Measurements from ENCODE around the gene TOR2A. TPM values are rescaled to one million over a fixed set of nuclear protein-coding genes. Genes with fewer than 3 reads are reported as not detected.

TOR2A gene
- total and polyA plus RNA-seq, 7 experiments from 2014 or later: 9.5 to 22.3 (median 16.6) TPM

GRCh38 chr9:127693697-127694096 lies 41.4 kb downstream of the TOR2A start:
- intact Hi-C loops (cut with micrococcal nuclease): no loop called here
- ChIA-PET POLR2A (interaction anchor here (0.6 kb wide), 1 partner anchor 28 kb away, joined by 3 read pairs; no protein-coding TSS in a partner anchor), CTCF (no interaction called here)
- ATAC-seq: no peak
- no peaks in the 10 kb centered on the region for H3K27me3 ChIP-seq (ENCODE audit: control insufficient read depth in 2 of 2, insufficient read depth in 2 of 2, low read length in 2 of 2)
- no peak for DNase-seq
- H3K9me3 ChIP-seq (ENCODE audit: control insufficient read depth in 2 of 3, low read length in 3 of 3): no peaks in the 10 kb centered on the region
- H3K4me3 Mint-ChIP-seq: no peak overlapping the region
- H3K9me3 Mint-ChIP-seq: no peaks in the 10 kb centered on the region
- no peak overlapping the region for H3K4me3 ChIP-seq (ENCODE audit: low read length)
- no peak overlapping the region for H3K27ac Mint-ChIP-seq
- H3K4me1 Mint-ChIP-seq: peaks cover 0 to 7% (median 0%) of the 10 kb centered on the region in 7 donors
- peaks cover 0 to 12% (median 0%) of the 10 kb centered on the region in 5 donors for H3K36me3 Mint-ChIP-seq
- no peaks in the 10 kb centered on the region for H3K4me1 ChIP-seq (ENCODE audit: control insufficient read depth in 2 of 2, insufficient read depth in 2 of 2, low read length in 2 of 2)
- H3K27me3 Mint-ChIP-seq: peaks cover 0 to 2% (median 0%) of the 10 kb centered on the region in 5 donors
- H3K36me3 ChIP-seq (ENCODE audit: control insufficient read depth in 2 of 3, insufficient read depth in 3 of 3, low read length in 3 of 3): no peaks in the 10 kb centered on the region
- no peak overlapping the region for H3K27ac ChIP-seq (ENCODE audit: low read depth, low read length)

DNA sequence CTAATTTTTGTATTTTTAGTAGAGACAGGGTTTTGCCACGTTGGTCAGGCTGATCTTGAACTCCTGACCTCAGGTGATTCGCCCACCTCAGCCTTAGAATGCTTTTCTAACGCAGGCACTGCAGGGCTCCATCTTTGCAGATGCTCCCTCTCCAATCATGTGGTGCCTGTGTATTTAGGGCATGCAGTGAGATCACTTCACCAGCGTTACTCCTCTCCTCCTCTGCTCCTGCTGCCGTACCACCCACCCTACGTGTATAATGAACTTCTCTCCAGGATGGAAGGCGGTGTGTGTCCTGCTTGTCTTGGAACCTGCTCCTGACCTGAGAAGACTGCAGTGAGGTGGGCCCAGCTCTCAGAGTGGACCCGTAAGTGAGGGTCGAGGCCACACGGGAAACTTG lies 42.0 kb downstream of the TOR2A start:
- ChIA-PET CTCF (no interaction called here), POLR2A (interaction anchor here (0.6 kb wide), 1 partner anchor 29 kb away, joined by 3 read pairs; no protein-coding TSS in a partner anchor)
- no peak overlapping the region for H3K27ac ChIP-seq (ENCODE audit: low read depth, low read length)
- Mint-ChIP-seq H3K9me3 (no peaks in the 10 kb centered on the region), H3K4me1 (peaks cover 0 to 7% (median 0%) of the 10 kb centered on the region in 7 donors), H3K27ac (no peak overlapping the region), H3K4me3 (no peak overlapping the region), H3K27me3 (peaks cover 0 to under 1% (median 0%) of the 10 kb centered on the region in 5 donors), H3K36me3 (peaks cover 0 to 12% (median 0%) of the 10 kb centered on the region in 5 donors)
- no peaks in the 10 kb centered on the region for H3K36me3 ChIP-seq (ENCODE audit: control insufficient read depth in 2 of 3, insufficient read depth in 3 of 3, low read length in 3 of 3)
- no peaks in the 10 kb centered on the region for H3K27me3 ChIP-seq (ENCODE audit: control insufficient read depth in 2 of 2, insufficient read depth in 2 of 2, low read length in 2 of 2)
- H3K4me1 ChIP-seq (ENCODE audit: control insufficient read depth in 2 of 2, insufficient read depth in 2 of 2, low read length in 2 of 2): no peaks in the 10 kb centered on the region
- ATAC-seq (no peak), DNase-seq (no peak)
- H3K4me3 ChIP-seq (ENCODE audit: low read length): no peak overlapping the region
- intact Hi-C loops (cut with micrococcal nuclease): no loop called here
- H3K9me3 ChIP-seq (ENCODE audit: control insufficient read depth in 2 of 3, low read length in 3 of 3): no peaks in the 10 kb centered on the region

DNA sequence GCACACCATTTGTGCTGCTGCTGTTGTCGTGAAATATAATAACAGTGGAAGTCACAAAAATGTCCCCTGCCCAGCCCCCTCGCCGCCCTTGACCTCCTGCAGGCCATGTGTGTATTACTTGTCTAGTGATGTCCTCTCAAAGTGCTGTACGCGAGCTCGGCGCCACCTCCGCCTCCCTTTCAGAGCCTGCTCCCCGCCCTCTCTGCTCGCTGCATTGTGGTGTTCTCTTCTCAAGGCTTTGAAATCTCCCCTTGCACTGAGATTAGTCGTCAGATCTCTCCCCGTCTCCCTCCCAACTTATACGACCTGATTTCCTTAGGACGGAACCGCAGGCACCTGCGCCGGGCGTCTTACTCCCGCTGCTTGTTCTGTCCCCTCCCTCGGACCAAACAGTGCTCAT lies 43.0 kb downstream of the TOR2A start:
- ATAC-seq (no peak), DNase-seq (no peak)
- peaks cover 0 to 7% (median 0%) of the 10 kb centered on the region in 7 donors for H3K4me1 Mint-ChIP-seq
- CTCF ChIA-PET: interaction anchor here (0.6 to 1.4 kb wide), 2 partner anchors 229 to 280 kb away, joined by 3 to 4 read pairs; no protein-coding TSS in a partner anchor
- H3K9me3 ChIP-seq (ENCODE audit: control insufficient read depth in 2 of 3, low read length in 3 of 3): no peaks in the 10 kb centered on the region
- H3K4me3 Mint-ChIP-seq: no peak overlapping the region
- H3K4me3 ChIP-seq (ENCODE audit: low read length): no peak overlapping the region
- H3K27ac ChIP-seq (ENCODE audit: low read depth, low read length): no peak overlapping the region
- POLR2A ChIA-PET: no interaction called here
- peaks cover 0 to 12% (median 0%) of the 10 kb centered on the region in 5 donors for H3K36me3 Mint-ChIP-seq
- no peaks in the 10 kb centered on the region for H3K27me3 ChIP-seq (ENCODE audit: control insufficient read depth in 2 of 2, insufficient read depth in 2 of 2, low read length in 2 of 2)
- no peaks in the 10 kb centered on the region for H3K27me3 Mint-ChIP-seq
- intact Hi-C loops (cut with micrococcal nuclease): no loop called here
- H3K27ac Mint-ChIP-seq: peak overlapping the region in 1 of 9 donors; percentile 57
- no peaks in the 10 kb centered on the region for H3K36me3 ChIP-seq (ENCODE audit: control insufficient read depth in 2 of 3, insufficient read depth in 3 of 3, low read length in 3 of 3)
- no peaks in the 10 kb centered on the region for H3K4me1 ChIP-seq (ENCODE audit: control insufficient read depth in 2 of 2, insufficient read depth in 2 of 2, low read length in 2 of 2)
- H3K9me3 Mint-ChIP-seq: no peaks in the 10 kb centered on the region

GRCh38 chr9:127690735-127691134 lies 44.4 kb downstream of the TOR2A start:
- no peaks in the 10 kb centered on the region for H3K27me3 ChIP-seq (ENCODE audit: control insufficient read depth in 2 of 2, insufficient read depth in 2 of 2, low read length in 2 of 2)
- peaks cover 0 to 7% (median 0%) of the 10 kb centered on the region in 7 donors for H3K4me1 Mint-ChIP-seq
- ChIA-PET POLR2A (interaction anchor here (0.6 kb wide), 1 partner anchor 31 kb away, joined by 4 read pairs; no protein-coding TSS in a partner anchor), CTCF (no interaction called here)
- H3K27me3 Mint-ChIP-seq: no peaks in the 10 kb centered on the region
- peaks cover 0 to 12% (median 0%) of the 10 kb centered on the region in 5 donors for H3K36me3 Mint-ChIP-seq
- intact Hi-C loops (cut with micrococcal nuclease): no loop called here
- H3K27ac ChIP-seq (ENCODE audit: low read depth, low read length): no peak overlapping the region
- no peaks in the 10 kb centered on the region for H3K9me3 ChIP-seq (ENCODE audit: control insufficient read depth in 2 of 3, low read length in 3 of 3)
- no peaks in the 10 kb centered on the region for H3K4me1 ChIP-seq (ENCODE audit: control insufficient read depth in 2 of 2, insufficient read depth in 2 of 2, low read length in 2 of 2)
- no peak overlapping the region for H3K4me3 Mint-ChIP-seq
- no peaks in the 10 kb centered on the region for H3K36me3 ChIP-seq (ENCODE audit: control insufficient read depth in 2 of 3, insufficient read depth in 3 of 3, low read length in 3 of 3)
- DNase-seq (no peak), ATAC-seq (no peak)
- no peak overlapping the region for H3K27ac Mint-ChIP-seq
- H3K4me3 ChIP-seq (ENCODE audit: low read length): no peak overlapping the region
- H3K9me3 Mint-ChIP-seq: no peaks in the 10 kb centered on the region

- DNase-seq: no peak
- H3K27ac Mint-ChIP-seq: no peak overlapping the region
- H3K36me3 Mint-ChIP-seq: peaks cover 0 to 15% (median 0%) of the 10 kb centered on the region in 5 donors
- H3K27me3 Mint-ChIP-seq: no peaks in the 10 kb centered on the region
- no peak for ATAC-seq
- H3K4me1 Mint-ChIP-seq: no peaks in the 10 kb centered on the region
- Histone ChIP-seq H3K27me3 (ENCODE audit: control insufficient read depth in 2 of 2, insufficient read depth in 2 of 2, low read length in 2 of 2) (no peaks in the 10 kb centered on the region), H3K9me3 (ENCODE audit: control insufficient read depth in 2 of 3, low read length in 3 of 3) (no peaks in the 10 kb centered on the region), H3K4me1 (ENCODE audit: control insufficient read depth in 2 of 2, insufficient read depth in 2 of 2, low read length in 2 of 2) (no peaks in the 10 kb centered on the region), H3K4me3 (ENCODE audit: low read length) (no peak overlapping the region), H3K36me3 (ENCODE audit: control insufficient read depth in 2 of 3, insufficient read depth in 3 of 3, low read length in 3 of 3) (no peaks in the 10 kb centered on the region), H3K27ac (ENCODE audit: low read depth, low read length) (no peak overlapping the region)
- no peak overlapping the region for H3K4me3 Mint-ChIP-seq
- ChIA-PET POLR2A (no interaction called here), CTCF (no interaction called here)
- no peaks in the 10 kb centered on the region for H3K9me3 Mint-ChIP-seq
- intact Hi-C loops (cut with micrococcal nuclease): no loop called here
Observed at GRCh38 chr9:127689329-127690000, 45.6 kb downstream of the TOR2A start.

DNA sequence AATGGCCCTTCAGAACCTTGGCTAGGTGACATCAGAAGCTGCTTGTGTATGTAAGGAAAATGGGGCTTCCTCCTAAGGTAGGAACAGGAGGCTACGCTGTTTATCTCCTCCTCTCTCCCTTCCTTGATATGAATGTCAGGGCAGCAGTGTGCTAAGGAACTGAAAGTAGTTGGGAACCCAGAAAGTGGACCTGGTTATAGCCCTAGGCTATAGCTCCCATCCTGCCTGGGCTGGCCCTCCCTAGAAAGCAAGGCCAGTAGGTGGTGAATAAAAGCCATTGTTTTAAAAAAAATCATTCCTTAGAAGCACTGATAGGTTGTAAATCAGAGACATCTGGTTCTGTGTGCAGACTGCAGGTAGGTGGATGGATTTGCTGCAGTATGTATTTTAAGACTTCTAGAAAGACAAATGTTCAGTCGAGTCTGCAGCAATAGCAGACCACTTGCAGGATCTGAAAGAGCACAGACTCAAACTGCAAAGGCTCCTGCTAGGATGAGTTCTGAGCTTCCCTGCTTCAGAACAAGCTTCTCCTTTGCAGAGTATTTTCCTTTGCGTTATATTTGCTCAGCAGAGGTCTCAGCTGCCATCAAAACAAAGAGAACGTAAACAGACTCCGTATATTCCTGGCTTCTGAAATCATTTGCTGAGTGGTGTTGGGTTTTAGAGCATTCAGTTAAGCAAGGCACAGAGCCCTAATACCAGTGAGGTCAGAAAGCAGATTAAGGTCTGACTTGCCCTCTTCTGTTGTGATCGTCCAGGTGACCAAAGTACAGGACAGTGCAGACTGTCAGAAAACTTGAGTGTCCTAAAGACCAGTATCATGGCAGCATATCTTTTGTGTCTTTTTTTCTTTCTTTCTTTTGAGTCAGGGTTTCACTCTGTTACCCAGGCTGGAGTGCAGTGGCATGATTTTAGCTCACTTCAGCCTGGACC lies 48.4 kb downstream of the TOR2A start:
- ChIA-PET POLR2A (interaction anchor here (0.7 kb wide), 1 partner anchor 79 kb away, joined by 3 read pairs; no protein-coding TSS in a partner anchor), CTCF (interaction anchor here (0.5 kb wide), 1 partner anchor 97 kb away, joined by 4 read pairs; no protein-coding TSS in a partner anchor)
- H3K36me3 Mint-ChIP-seq: peaks cover 0 to 11% (median 0%) of the 10 kb centered on the region in 5 donors
- no peaks in the 10 kb centered on the region for H3K4me1 Mint-ChIP-seq
- intact Hi-C loops (cut with micrococcal nuclease): no loop called here
- Histone ChIP-seq H3K4me3 (ENCODE audit: low read length) (no peak overlapping the region), H3K9me3 (ENCODE audit: control insufficient read depth in 2 of 3, low read length in 3 of 3) (no peaks in the 10 kb centered on the region), H3K27ac (ENCODE audit: low read depth, low read length) (no peak overlapping the region), H3K27me3 (ENCODE audit: control insufficient read depth in 2 of 2, insufficient read depth in 2 of 2, low read length in 2 of 2) (no peaks in the 10 kb centered on the region), H3K36me3 (ENCODE audit: control insufficient read depth in 2 of 3, insufficient read depth in 3 of 3, low read length in 3 of 3) (no peaks in the 10 kb centered on the region), H3K4me1 (ENCODE audit: control insufficient read depth in 2 of 2, insufficient read depth in 2 of 2, low read length in 2 of 2) (no peaks in the 10 kb centered on the region)
- H3K27me3 Mint-ChIP-seq: no peaks in the 10 kb centered on the region
- H3K9me3 Mint-ChIP-seq: no peaks in the 10 kb centered on the region
- H3K4me3 Mint-ChIP-seq: no peak overlapping the region
- ATAC-seq (no peak), DNase-seq (no peak)
- H3K27ac Mint-ChIP-seq: no peak overlapping the region
